ENCODE results near the gene FAM241B.

The FAM241B gene

GRCh38 chr10:69659241-69660038, 29.4 kb downstream of the FAM241B start:
- H3K27me3 ChIP-seq (replicated peaks; ENCODE audit: insufficient read depth, low read length) = peaks cover 96% of the 10 kb centered on the region

GRCh38 chr10:69660296-69660695, 30.2 kb downstream of the FAM241B start:
- no peaks in the 10 kb centered on the region for H4K20me1 ChIP-seq (ENCODE audit: insufficient read depth, low read length)
- no peak overlapping the region for H3K4me2 ChIP-seq (ENCODE audit: low read depth, low read length)
- H3K9ac ChIP-seq (ENCODE audit: low read length) = no peak overlapping the region
- H3K36me3 ChIP-seq (replicated peaks; ENCODE audit: insufficient read depth, low read length) = no peaks in the 10 kb centered on the region
- no peaks in the 10 kb centered on the region for H3K9me2 ChIP-seq (replicated peaks; ENCODE audit: insufficient read depth, low read length)
- H3K27ac ChIP-seq (ENCODE audit: low read length) = no peak overlapping the region
- H3K27me3 ChIP-seq (replicated peaks; ENCODE audit: insufficient read depth, low read length) = peaks cover 96% of the 10 kb centered on the region
- TF ChIP-seq CTCF (IDR thresholded peaks at IDR 0.05; ENCODE audit: low read length) (no peak), EZH2phosphoT487 (IDR thresholded peaks at IDR 0.05; ENCODE audit: low read length) (no peak), EZH2 (optimal IDR thresholded peaks at IDR 0.05; ENCODE audit: low read depth, low read length) (no peak)
- H3K4me1 ChIP-seq (ENCODE audit: low read length) = no peaks in the 10 kb centered on the region
- no peaks in the 10 kb centered on the region for H3K9me3 ChIP-seq (replicated peaks; ENCODE audit: insufficient read depth, low read length)
- DNase-seq = no peak
- no peak overlapping the region for H3K4me3 ChIP-seq (ENCODE audit: low read length)
- H2AFZ ChIP-seq (ENCODE audit: low read length) = no peak overlapping the region
- H3F3A ChIP-seq (ENCODE audit: insufficient read depth, low read length) = no peaks in the 10 kb centered on the region
- H3K79me2 ChIP-seq (ENCODE audit: low read length) = no peaks in the 10 kb centered on the region

More at GRCh38 chr10:69659241-69660038, 29.4 kb downstream of the FAM241B start:
- Histone ChIP-seq H3K9me3 (replicated peaks; ENCODE audit: insufficient read depth, low read length) (no peaks in the 10 kb centered on the region), H3K4me3 (ENCODE audit: low read length) (no peak overlapping the region), H3K4me2 (ENCODE audit: low read depth, low read length) (no peak overlapping the region), H3K27ac (ENCODE audit: low read length) (no peak overlapping the region), H3K9ac (ENCODE audit: low read length) (no peak overlapping the region), H3K79me2 (ENCODE audit: low read length) (no peaks in the 10 kb centered on the region), H4K20me1 (ENCODE audit: insufficient read depth, low read length) (no peaks in the 10 kb centered on the region), H3K36me3 (replicated peaks; ENCODE audit: insufficient read depth, low read length) (no peaks in the 10 kb centered on the region), H3K9me2 (replicated peaks; ENCODE audit: insufficient read depth, low read length) (no peaks in the 10 kb centered on the region), H3F3A (ENCODE audit: insufficient read depth, low read length) (no peaks in the 10 kb centered on the region), H2AFZ (ENCODE audit: low read length) (no peak overlapping the region), H3K4me1 (ENCODE audit: low read length) (no peaks in the 10 kb centered on the region)
- TF ChIP-seq EZH2phosphoT487 (IDR thresholded peaks at IDR 0.05; ENCODE audit: low read length) (no peak), CTCF (IDR thresholded peaks at IDR 0.05; ENCODE audit: low read length) (no peak), EZH2 (optimal IDR thresholded peaks at IDR 0.05; ENCODE audit: low read depth, low read length) (no peak)
- DNase-seq = no peak

DNA sequence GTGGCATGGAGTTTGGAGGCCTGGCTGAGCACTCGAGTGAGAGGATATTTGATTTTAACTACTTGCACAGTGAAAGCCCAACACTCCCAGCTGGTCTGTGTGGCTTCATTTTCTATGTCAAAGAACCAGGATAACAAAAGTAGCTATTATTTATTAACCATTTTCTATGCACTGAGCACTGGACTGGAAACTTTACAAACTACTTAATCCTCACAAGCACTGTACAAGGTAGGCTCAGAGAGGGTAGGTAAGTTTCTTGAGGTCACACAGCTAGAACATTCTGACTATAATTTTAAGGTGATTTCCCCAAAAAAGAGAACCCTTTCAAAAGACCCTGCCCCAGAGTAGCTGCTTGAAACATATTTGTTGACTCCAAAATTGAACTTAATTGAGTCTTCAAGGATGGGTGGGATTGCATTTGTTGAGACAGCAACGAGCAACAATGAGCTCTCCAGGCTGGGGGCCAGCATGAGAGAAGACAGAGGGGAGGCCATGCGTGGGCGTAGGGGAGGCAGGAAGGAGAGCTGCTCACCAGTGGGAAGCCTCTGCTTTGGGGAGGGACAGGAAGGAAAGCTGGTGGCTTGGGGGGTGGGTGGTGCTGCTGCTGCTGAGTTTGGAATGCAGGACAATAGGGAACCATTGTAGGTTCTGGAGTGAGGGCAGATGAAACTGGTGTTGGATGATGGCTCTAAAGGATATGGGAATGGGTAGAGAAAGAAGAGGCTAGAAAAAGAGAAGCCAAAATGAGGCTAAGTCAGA, 31.5 kb downstream of the FAM241B start:
- Histone ChIP-seq H2AFZ (ENCODE audit: low read length) (no peak overlapping the region), H3K27me3 (replicated peaks; ENCODE audit: insufficient read depth, low read length) (peaks cover 96% of the 10 kb centered on the region), H3K9ac (ENCODE audit: low read length) (no peak overlapping the region), H3K79me2 (ENCODE audit: low read length) (no peaks in the 10 kb centered on the region), H3K4me1 (ENCODE audit: low read length) (no peaks in the 10 kb centered on the region), H3K27ac (ENCODE audit: low read length) (no peak overlapping the region), H3K4me3 (ENCODE audit: low read length) (no peak overlapping the region), H3K9me2 (replicated peaks; ENCODE audit: insufficient read depth, low read length) (no peaks in the 10 kb centered on the region), H3F3A (ENCODE audit: insufficient read depth, low read length) (no peaks in the 10 kb centered on the region), H3K36me3 (replicated peaks; ENCODE audit: insufficient read depth, low read length) (no peaks in the 10 kb centered on the region), H3K4me2 (ENCODE audit: low read depth, low read length) (no peak overlapping the region), H3K9me3 (replicated peaks; ENCODE audit: insufficient read depth, low read length) (no peaks in the 10 kb centered on the region), H4K20me1 (ENCODE audit: insufficient read depth, low read length) (no peaks in the 10 kb centered on the region)
- TF ChIP-seq CTCF (IDR thresholded peaks at IDR 0.05; ENCODE audit: low read length) (no peak), EZH2 (optimal IDR thresholded peaks at IDR 0.05; ENCODE audit: low read depth, low read length) (no peak), EZH2phosphoT487 (IDR thresholded peaks at IDR 0.05; ENCODE audit: low read length) (no peak)
- no peak for DNase-seq

All from MM.1S (cell line).